Measurements from ENCODE around the gene DMXL2. TPM values are rescaled to one million over a fixed set of nuclear protein-coding genes. Genes with fewer than 3 reads are reported as not detected.

Gene DMXL2
- total RNA-seq, 4 donors from 2014 or later: 34.3 to 49.0 (median 45.7) TPM

DNA sequence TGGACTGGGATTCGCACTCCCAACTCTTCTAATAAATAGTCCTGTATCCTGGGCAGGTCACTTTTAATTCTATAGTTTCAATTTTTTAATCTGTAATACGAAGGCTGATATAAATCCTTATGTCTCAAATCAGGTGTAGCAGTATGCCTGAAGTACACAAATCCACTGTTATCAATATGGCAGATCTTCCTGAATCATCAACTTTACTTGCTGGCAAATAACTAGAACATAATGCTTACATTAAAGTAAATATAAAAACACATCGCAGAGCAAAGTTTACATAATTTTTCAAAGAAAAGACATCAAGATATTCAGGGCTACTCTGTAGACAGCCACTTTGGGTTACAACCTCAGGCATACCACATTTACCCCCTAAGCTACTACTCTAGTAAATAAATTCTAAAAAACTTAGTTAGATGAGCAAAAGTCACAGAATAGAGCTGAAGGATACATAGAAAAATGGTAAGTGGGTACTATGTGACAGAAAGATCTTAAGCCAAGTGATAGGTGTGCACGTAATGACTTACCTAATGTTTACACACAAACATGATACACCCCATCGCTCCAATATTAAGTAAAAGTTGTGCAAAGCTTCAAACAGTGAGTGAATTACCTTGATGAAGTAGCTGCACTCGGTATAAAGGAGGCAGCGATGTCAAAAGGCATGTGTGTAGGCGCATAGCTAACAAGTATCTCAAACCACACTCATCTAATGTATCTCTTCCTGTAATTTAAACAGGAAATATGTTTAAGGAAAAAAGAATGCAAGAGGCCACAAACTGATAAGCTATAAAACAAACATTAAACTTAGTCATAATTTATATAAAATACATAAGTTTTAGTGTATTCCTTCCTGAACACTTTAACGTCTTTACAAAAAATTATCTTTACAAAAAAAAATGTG, 127.9 kb downstream of the DMXL2 start:
- WGBS, 2 donors: 91 to 93% methylated on average over 9 of the region's 9 CpGs
- no peak overlapping the region for H3K27ac ChIP-seq

DNA sequence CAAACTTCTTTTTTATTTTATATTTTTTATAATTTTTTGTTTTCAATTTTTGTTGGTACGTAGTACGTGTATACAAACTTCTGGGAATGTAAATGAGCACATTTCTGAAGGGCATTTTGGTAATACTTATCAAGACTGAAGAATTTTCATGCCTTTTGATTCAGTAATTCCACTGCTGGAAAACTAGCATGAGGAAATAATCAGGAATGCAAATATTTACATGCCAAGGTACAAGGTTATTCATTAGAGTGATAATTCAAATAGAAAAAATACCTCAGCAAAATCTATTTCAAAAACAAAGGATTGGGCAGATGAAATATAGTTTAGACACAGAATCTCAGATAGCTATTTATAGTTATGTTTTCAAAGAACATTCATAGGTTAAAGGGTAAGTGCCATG, 128.7 kb downstream of the DMXL2 start:
- no peak overlapping the region for H3K27ac ChIP-seq
- TF ChIP-seq POLR2A (IDR thresholded peaks at IDR 0.05): no peak
- TF ChIP-seq, protein P1, sequence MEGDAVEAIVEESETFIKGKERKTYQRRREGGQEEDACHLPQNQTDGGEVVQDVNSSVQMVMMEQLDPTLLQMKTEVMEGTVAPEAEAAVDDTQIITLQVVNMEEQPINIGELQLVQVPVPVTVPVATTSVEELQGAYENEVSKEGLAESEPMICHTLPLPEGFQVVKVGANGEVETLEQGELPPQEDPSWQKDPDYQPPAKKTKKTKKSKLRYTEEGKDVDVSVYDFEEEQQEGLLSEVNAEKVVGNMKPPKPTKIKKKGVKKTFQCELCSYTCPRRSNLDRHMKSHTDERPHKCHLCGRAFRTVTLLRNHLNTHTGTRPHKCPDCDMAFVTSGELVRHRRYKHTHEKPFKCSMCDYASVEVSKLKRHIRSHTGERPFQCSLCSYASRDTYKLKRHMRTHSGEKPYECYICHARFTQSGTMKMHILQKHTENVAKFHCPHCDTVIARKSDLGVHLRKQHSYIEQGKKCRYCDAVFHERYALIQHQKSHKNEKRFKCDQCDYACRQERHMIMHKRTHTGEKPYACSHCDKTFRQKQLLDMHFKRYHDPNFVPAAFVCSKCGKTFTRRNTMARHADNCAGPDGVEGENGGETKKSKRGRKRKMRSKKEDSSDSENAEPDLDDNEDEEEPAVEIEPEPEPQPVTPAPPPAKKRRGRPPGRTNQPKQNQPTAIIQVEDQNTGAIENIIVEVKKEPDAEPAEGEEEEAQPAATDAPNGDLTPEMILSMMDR (IDR thresholded peaks at IDR 0.05): no peak
- no peaks in the 10 kb centered on the region for H3K9me3 ChIP-seq
- peaks cover 0 to 9% of the 10 kb centered on the region in 2 donors for H3K4me1 ChIP-seq
- H3K4me3 ChIP-seq (replicated peaks in 1 of 3): no peak overlapping the region
- intact Hi-C loops (cut with DNase I): no loop called here
- H3K27me3 ChIP-seq: no peaks in the 10 kb centered on the region
- no peaks in the 10 kb centered on the region for H3K36me3 ChIP-seq
- DNase-seq: no peak
- WGBS, 2 donors: 98% methylated on average over 2 of the region's 2 CpGs

More for the DNA sequence above, 127.9 kb downstream of the DMXL2 start:
- Histone ChIP-seq H3K27me3 (no peaks in the 10 kb centered on the region), H3K4me1 (peaks cover 0 to 9% of the 10 kb centered on the region in 2 donors), H3K36me3 (no peaks in the 10 kb centered on the region), H3K4me3 (replicated peaks in 1 of 3) (no peak overlapping the region), H3K9me3 (no peaks in the 10 kb centered on the region)
- no peak for DNase-seq
- no peak for TF ChIP-seq POLR2A (IDR thresholded peaks at IDR 0.05)
- TF ChIP-seq, protein P1 (IDR thresholded peaks at IDR 0.05): no peak
- intact Hi-C loops (cut with DNase I): no loop called here

DNA sequence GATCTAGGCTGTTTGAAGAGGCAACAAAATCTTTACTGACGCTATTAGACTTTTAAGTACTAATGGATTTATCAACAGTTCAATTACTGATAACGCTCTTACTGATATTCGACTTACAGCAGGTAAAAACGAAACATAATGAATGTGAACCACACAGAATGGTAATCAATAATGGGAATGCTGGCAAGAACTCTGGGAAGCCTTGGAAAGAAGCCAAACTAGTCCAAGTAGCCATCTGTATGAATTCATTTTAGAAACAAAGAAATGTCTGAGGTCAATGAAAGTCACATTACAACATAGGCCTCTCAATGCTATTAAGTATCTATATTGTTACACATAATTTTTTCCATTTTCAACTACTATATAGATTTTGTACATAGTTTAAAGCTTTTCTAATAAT, 130.0 kb downstream of the DMXL2 start:
- TF ChIP-seq, protein P1 (IDR thresholded peaks at IDR 0.05): no peak
- TF ChIP-seq POLR2A (IDR thresholded peaks at IDR 0.05): no peak
- H3K4me1 ChIP-seq: peaks cover 0 to 9% of the 10 kb centered on the region in 2 donors
- WGBS, 2 donors: 86 to 88% methylated on average over 4 of the region's 4 CpGs
- intact Hi-C loops (cut with DNase I): no loop called here
- H3K9me3 ChIP-seq: no peaks in the 10 kb centered on the region
- H3K36me3 ChIP-seq: no peaks in the 10 kb centered on the region
- H3K27ac ChIP-seq: no peak overlapping the region
- no peak for DNase-seq
- H3K27me3 ChIP-seq: no peaks in the 10 kb centered on the region
- no peak overlapping the region for H3K4me3 ChIP-seq (replicated peaks in 1 of 3)

DNA sequence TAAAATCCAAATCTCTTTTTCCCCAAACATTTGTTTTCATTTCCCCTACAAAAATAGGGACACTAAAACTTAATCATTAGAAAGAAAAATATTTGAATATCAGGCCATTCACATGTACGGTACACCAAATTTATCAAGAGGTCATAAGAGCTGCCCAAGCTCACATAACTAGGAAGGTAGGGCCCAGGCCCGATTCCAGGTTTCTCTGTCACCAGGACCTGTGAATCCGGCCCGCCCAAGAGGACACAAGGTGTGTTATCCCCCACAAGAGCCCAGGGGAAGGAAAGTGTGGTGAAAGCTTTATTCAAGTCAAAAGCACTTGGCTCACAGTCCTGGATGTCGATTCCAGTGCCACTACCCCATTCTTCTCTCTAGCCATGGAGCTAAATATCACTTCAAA, 130.6 kb downstream of the DMXL2 start:
- no peaks in the 10 kb centered on the region for H3K36me3 ChIP-seq
- WGBS, 2 donors: 78 to 89% methylated on average over 5 of the region's 5 CpGs
- intact Hi-C loops (cut with DNase I): no loop called here
- H3K9me3 ChIP-seq: no peaks in the 10 kb centered on the region
- no peak overlapping the region for H3K4me3 ChIP-seq (replicated peaks in 1 of 3)
- peak in 1 of 2 donors; percentile 5 for DNase-seq
- peaks cover 0 to 9% of the 10 kb centered on the region in 2 donors for H3K4me1 ChIP-seq
- H3K27ac ChIP-seq: no peak overlapping the region
- TF ChIP-seq POLR2A (IDR thresholded peaks at IDR 0.05): no peak
- TF ChIP-seq, protein P1 (IDR thresholded peaks at IDR 0.05): no peak
- no peaks in the 10 kb centered on the region for H3K27me3 ChIP-seq

DNA sequence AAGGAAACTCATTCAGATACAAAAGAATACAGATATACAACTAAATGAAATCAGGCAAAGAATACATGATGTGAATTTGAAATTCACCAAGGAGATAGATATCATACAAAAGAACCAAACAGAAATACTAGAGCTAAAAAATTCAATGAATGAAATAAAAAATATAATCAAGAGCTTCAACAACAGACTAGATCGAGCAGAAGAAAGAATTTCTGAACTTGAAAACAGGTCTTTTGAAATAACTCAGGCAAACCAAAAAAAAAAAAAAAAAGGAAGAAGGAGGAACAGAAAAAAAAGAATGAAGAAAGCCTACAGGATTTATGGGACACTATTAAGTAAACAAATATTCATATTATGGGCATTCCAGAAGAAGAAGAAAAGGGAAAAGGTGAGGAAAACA, 137.8 kb downstream of the DMXL2 start:
- Histone ChIP-seq H3K36me3 (peaks cover 0 to 6% of the 10 kb centered on the region in 2 donors), H3K9me3 (no peaks in the 10 kb centered on the region), H3K27ac (no peak overlapping the region), H3K4me3 (replicated peaks in 1 of 3) (no peak overlapping the region), H3K4me1 (no peaks in the 10 kb centered on the region), H3K27me3 (no peaks in the 10 kb centered on the region)
- no peak for DNase-seq
- intact Hi-C loops (cut with DNase I): no loop called here
- 89 to 93% methylated on average over 1 of the region's 1 CpG for WGBS, 2 donors
- TF ChIP-seq, protein P1 (IDR thresholded peaks at IDR 0.05): no peak
- TF ChIP-seq POLR2A (IDR thresholded peaks at IDR 0.05): no peak
